Measurements from ENCODE around the gene JADE3. TPM values are rescaled to one million over a fixed set of nuclear protein-coding genes. Genes with fewer than 3 reads are reported as not detected.

Gene JADE3
- total RNA-seq = 1 to 10 TPM in 1 of 2 experiments, under 1 TPM in 1; 0.47 to 1.3 TPM

GRCh38 chrX:46912098-46912602 lies at the start of gene JADE3:
TSS of gene JADE3 (plus strand) at chrX:46912421. CDS start at chrX:46984895, 72,474 bp downstream.
- ATAC-seq (peak; percentile 52), DNase-seq (peak; percentile 39)
- Mint-ChIP-seq H3K27ac (no peak within 1 kb of the TSS), H3K9me3 (ENCODE audit: low read depth) (no peaks in the 10 kb centered on the region), H3K27me3 (peaks cover 62% of the 10 kb centered on the region), H3K4me3 (peak within 1 kb of the TSS; percentile 73), H3K4me1 (peaks cover 11% of the 10 kb centered on the region), H3K36me3 (no peaks in the 10 kb centered on the region)
- CTCF ChIA-PET = interaction anchor here (1.2 kb wide), 1 partner anchor 179 kb away, joined by 4 read pairs; no protein-coding TSS in a partner anchor

GRCh38 chrX:46863072-46863471 lies 49.1 kb upstream of the JADE3 start:
- no peaks in the 10 kb centered on the region for H3K9me3 Mint-ChIP-seq (ENCODE audit: low read depth)
- H3K27ac Mint-ChIP-seq = peak overlapping the region; percentile 22
- H3K36me3 Mint-ChIP-seq = peaks cover 31% of the 10 kb centered on the region
- DNase-seq = no peak
- CTCF ChIA-PET = no interaction called here
- no peak for ATAC-seq
- no peak overlapping the region for H3K4me3 Mint-ChIP-seq
- H3K4me1 Mint-ChIP-seq = no peaks in the 10 kb centered on the region
- no peaks in the 10 kb centered on the region for H3K27me3 Mint-ChIP-seq

- Mint-ChIP-seq H3K36me3 (peaks cover 31% of the 10 kb centered on the region), H3K4me1 (no peaks in the 10 kb centered on the region), H3K27ac (no peak overlapping the region), H3K27me3 (no peaks in the 10 kb centered on the region), H3K9me3 (ENCODE audit: low read depth) (no peaks in the 10 kb centered on the region), H3K4me3 (no peak overlapping the region)
- no peak for ATAC-seq
- CTCF ChIA-PET = no interaction called here
- no peak for DNase-seq
These were observed 47.6 kb upstream of the JADE3 start for GRCh38 chrX:46864606-46865005.

GRCh38 chrX:46865281-46865680 lies 46.9 kb upstream of the JADE3 start:
- Mint-ChIP-seq H3K27me3 (no peaks in the 10 kb centered on the region), H3K9me3 (ENCODE audit: low read depth) (no peaks in the 10 kb centered on the region), H3K4me3 (no peak overlapping the region), H3K36me3 (peaks cover 29% of the 10 kb centered on the region), H3K27ac (no peak overlapping the region), H3K4me1 (no peaks in the 10 kb centered on the region)
- no peak for DNase-seq
- CTCF ChIA-PET = no interaction called here
- ATAC-seq = no peak

GRCh38 chrX:46866726-46867125 lies 45.5 kb upstream of the JADE3 start:
- H3K27ac Mint-ChIP-seq = no peak overlapping the region

GRCh38 chrX:46873746-46874145 lies 38.5 kb upstream of the JADE3 start:
- Mint-ChIP-seq H3K36me3 (peaks cover 5% of the 10 kb centered on the region), H3K27me3 (no peaks in the 10 kb centered on the region), H3K4me3 (no peak overlapping the region), H3K9me3 (ENCODE audit: low read depth) (no peaks in the 10 kb centered on the region), H3K27ac (no peak overlapping the region), H3K4me1 (peaks cover 3% of the 10 kb centered on the region)
- CTCF ChIA-PET = no interaction called here
- ATAC-seq (no peak), DNase-seq (no peak)

More at GRCh38 chrX:46866726-46867125, 45.5 kb upstream of the JADE3 start:
- no peak for DNase-seq
- CTCF ChIA-PET = no interaction called here
- H3K4me3 Mint-ChIP-seq = no peak overlapping the region
- H3K27me3 Mint-ChIP-seq = no peaks in the 10 kb centered on the region
- peaks cover 24% of the 10 kb centered on the region for H3K36me3 Mint-ChIP-seq
- no peaks in the 10 kb centered on the region for H3K9me3 Mint-ChIP-seq (ENCODE audit: low read depth)
- ATAC-seq = no peak
- no peaks in the 10 kb centered on the region for H3K4me1 Mint-ChIP-seq

GRCh38 chrX:46876901-46877300 lies 35.3 kb upstream of the JADE3 start:
- Mint-ChIP-seq H3K9me3 (ENCODE audit: low read depth) (no peaks in the 10 kb centered on the region), H3K4me1 (peaks cover 3% of the 10 kb centered on the region), H3K36me3 (peaks cover 2% of the 10 kb centered on the region), H3K27me3 (no peaks in the 10 kb centered on the region), H3K4me3 (no peak overlapping the region), H3K27ac (no peak overlapping the region)
- no peak for ATAC-seq
- CTCF ChIA-PET = no interaction called here
- DNase-seq = no peak

GRCh38 chrX:46882266-46882665 lies 30.0 kb upstream of the JADE3 start:
- DNase-seq (no peak), ATAC-seq (no peak)
- Mint-ChIP-seq H3K9me3 (ENCODE audit: low read depth) (no peaks in the 10 kb centered on the region), H3K4me1 (peaks cover 4% of the 10 kb centered on the region), H3K4me3 (no peak overlapping the region), H3K27ac (no peak overlapping the region), H3K27me3 (no peaks in the 10 kb centered on the region), H3K36me3 (peaks cover 1% of the 10 kb centered on the region)
- CTCF ChIA-PET = no interaction called here

- Mint-ChIP-seq H3K4me3 (no peak overlapping the region), H3K27ac (no peak overlapping the region), H3K36me3 (peaks cover 1% of the 10 kb centered on the region), H3K27me3 (no peaks in the 10 kb centered on the region), H3K4me1 (peaks cover 4% of the 10 kb centered on the region), H3K9me3 (ENCODE audit: low read depth) (no peaks in the 10 kb centered on the region)
- ATAC-seq (no peak), DNase-seq (no peak)
- CTCF ChIA-PET = no interaction called here
These were observed 27.4 kb upstream of the JADE3 start for GRCh38 chrX:46884799-46885198.

GRCh38 chrX:46898207-46898606 lies 14.0 kb upstream of the JADE3 start:
- no peaks in the 10 kb centered on the region for H3K9me3 Mint-ChIP-seq (ENCODE audit: low read depth)
- H3K4me1 Mint-ChIP-seq = no peaks in the 10 kb centered on the region
- H3K4me3 Mint-ChIP-seq = no peak overlapping the region
- H3K27ac Mint-ChIP-seq = no peak overlapping the region
- no peaks in the 10 kb centered on the region for H3K36me3 Mint-ChIP-seq
- ATAC-seq (no peak), DNase-seq (no peak)
- H3K27me3 Mint-ChIP-seq = peaks cover 11% of the 10 kb centered on the region
- CTCF ChIA-PET = interaction anchor here (0.7 kb wide), 1 partner anchor 195 kb away, joined by 3 read pairs; no protein-coding TSS in a partner anchor

- Mint-ChIP-seq H3K4me1 (peaks cover 5% of the 10 kb centered on the region), H3K9me3 (ENCODE audit: low read depth) (no peaks in the 10 kb centered on the region), H3K4me3 (peak overlapping the region; percentile 54), H3K27me3 (peaks cover 27% of the 10 kb centered on the region), H3K27ac (no peak overlapping the region), H3K36me3 (no peaks in the 10 kb centered on the region)
- CTCF ChIA-PET = interaction anchor here (0.8 to 1.8 kb wide), 8 partner anchors 9 to 189 kb away, joined by 3 to 8 read pairs (median 3); no protein-coding TSS in a partner anchor
- DNase-seq (peak; percentile 65), ATAC-seq (peak; percentile 96)
These were observed 8.6 kb upstream of the JADE3 start for GRCh38 chrX:46903458-46904242.

GRCh38 chrX:46904626-46905025 lies 7.6 kb upstream of the JADE3 start:
- DNase-seq = no peak
- Mint-ChIP-seq H3K4me3 (no peak overlapping the region), H3K4me1 (peaks cover 5% of the 10 kb centered on the region), H3K27ac (no peak overlapping the region), H3K36me3 (no peaks in the 10 kb centered on the region), H3K9me3 (ENCODE audit: low read depth) (no peaks in the 10 kb centered on the region), H3K27me3 (peaks cover 32% of the 10 kb centered on the region)
- CTCF ChIA-PET = interaction anchor here (1.5 to 1.8 kb wide), 4 partner anchors 10 to 188 kb away, joined by 3 to 8 read pairs (median 6); no protein-coding TSS in a partner anchor
- no peak for ATAC-seq

GRCh38 chrX:46910415-46910814 lies 1.8 kb upstream of the JADE3 start:
- CTCF ChIA-PET = no interaction called here
- peaks cover 55% of the 10 kb centered on the region for H3K27me3 Mint-ChIP-seq
- no peak overlapping the region for H3K4me3 Mint-ChIP-seq
- DNase-seq (no peak), ATAC-seq (no peak)
- H3K4me1 Mint-ChIP-seq = peaks cover 11% of the 10 kb centered on the region
- H3K9me3 Mint-ChIP-seq (ENCODE audit: low read depth) = no peaks in the 10 kb centered on the region
- H3K27ac Mint-ChIP-seq = no peak overlapping the region
- H3K36me3 Mint-ChIP-seq = no peaks in the 10 kb centered on the region
